Stimulated activated CD8-positive, alpha-beta memory T cell treated with anti-CD3 and anti-CD28 coated beads, Interleukin-15, amount 100 ng/mL, for 48 hours (primary cell): ENCODE results near the gene ALOX12.
"Not testable (repeated sequence)": the region's sequence is repeated elsewhere in the genome, so short reads cannot be mapped to it uniquely, and the experiment has no call there.

ENCODE experiments used
- DNase-seq, 2 donors: peaks; one replicate each; pipeline ENCODE4 v3.0.0-alpha.2; 2020; ENCODE audit warnings: low read depth in 2 of 2

ALOX12 gene

GRCh38 chr17:6995500-6996255 lies at the start of gene ALOX12:
Gene ALOX12 (plus strand): TSS chr17:6996049. CDS start chr17:6996118, 69 bp downstream.
- no peak for DNase-seq

GRCh38 chr17:6947745-6948144 lies 48.1 kb upstream of the ALOX12 start:
- DNase-seq = no peak

GRCh38 chr17:6948562-6948961 lies 47.3 kb upstream of the ALOX12 start:
- DNase-seq = no peak

- no peak for DNase-seq
These were observed 46.9 kb upstream of the ALOX12 start for GRCh38 chr17:6948976-6949375.

- not testable (repeated sequence) for DNase-seq
These were observed 44.9 kb upstream of the ALOX12 start for GRCh38 chr17:6950938-6951337.

GRCh38 chr17:6953689-6954088 lies 42.2 kb upstream of the ALOX12 start:
- DNase-seq = no peak

GRCh38 chr17:6959700-6960099 lies 36.1 kb upstream of the ALOX12 start:
- DNase-seq = no peak

- DNase-seq = no peak
These were observed 26.5 kb upstream of the ALOX12 start for GRCh38 chr17:6969323-6969726.

GRCh38 chr17:6970992-6971391 lies 24.9 kb upstream of the ALOX12 start:
- no peak for DNase-seq

- DNase-seq = not testable (repeated sequence)
These were observed 16.4 kb upstream of the ALOX12 start for GRCh38 chr17:6979440-6979839.

GRCh38 chr17:6981426-6981825 lies 14.4 kb upstream of the ALOX12 start:
- DNase-seq = no peak

- no peak for DNase-seq
These were observed 10.6 kb upstream of the ALOX12 start for GRCh38 chr17:6985266-6985665.

- DNase-seq = no peak
These were observed 9.2 kb upstream of the ALOX12 start for GRCh38 chr17:6986676-6987075.

GRCh38 chr17:6989779-6990178 lies 6.1 kb upstream of the ALOX12 start:
- no peak for DNase-seq

GRCh38 chr17:6993613-6994056 lies 2.2 kb upstream of the ALOX12 start:
- not testable (repeated sequence) for DNase-seq

- DNase-seq = no peak
These were observed 1.7 kb upstream of the ALOX12 start for GRCh38 chr17:6994118-6994598.

GRCh38 chr17:6994666-6995256 lies 1.1 kb upstream of the ALOX12 start:
- DNase-seq = no peak

GRCh38 chr17:6996256-6997011 lies 585 bp downstream of the ALOX12 start:
- DNase-seq = no peak

GRCh38 chr17:6997171-6997570 lies 1.3 kb downstream of the ALOX12 start:
- no peak for DNase-seq

GRCh38 chr17:6998855-6999508 lies 3.1 kb downstream of the ALOX12 start:
- DNase-seq = no peak

- DNase-seq = no peak
These were observed 5.6 kb downstream of the ALOX12 start for GRCh38 chr17:7001318-7001961.
